Astrocyte of the spinal cord (primary cell): ENCODE results near the gene TOR2A.

Source experiments
- DNase-seq: peaks from one replicate; pipeline ENCODE4 v3.0.0; 2011; ENCODE audit warnings: low read depth, low spot score
- H3K4me3 ChIP-seq: 2 replicates; pipeline ENCODE4 v1.5.1; 2011; ENCODE audit warnings: low read depth, mild to moderate bottlenecking, low read length, moderate library complexity
- CTCF ChIP-seq: IDR thresholded peaks from 2 replicates; pipeline ENCODE4 v1.5.1; 2012; ENCODE audit warnings: low read depth, mild to moderate bottlenecking, low read length, inconsistent platforms
- in situ Hi-C: cut with HindIII; loops from 2 replicates; pipeline ENCODE4 v1.10.0; 2017; ENCODE audit warnings: low sequenced_read_pairs

The TOR2A gene

GRCh38 chr9:127705577-127706379, 29.3 kb downstream of the TOR2A start:
- in situ Hi-C loops: no loop called here
- DNase-seq: no peak
- no peak for TF ChIP-seq CTCF
- H3K4me3 ChIP-seq: no peak overlapping the region

GRCh38 chr9:127703289-127703946, 31.7 kb downstream of the TOR2A start:
- no peak for TF ChIP-seq CTCF
- in situ Hi-C loops: no loop called here
- DNase-seq: no peak
- H3K4me3 ChIP-seq: no peak overlapping the region

- no peak for TF ChIP-seq CTCF
- DNase-seq: no peak
- no peak overlapping the region for H3K4me3 ChIP-seq
- in situ Hi-C loops: no loop called here
These were observed 34.4 kb downstream of the TOR2A start for GRCh38 chr9:127700594-127701255.

DNA sequence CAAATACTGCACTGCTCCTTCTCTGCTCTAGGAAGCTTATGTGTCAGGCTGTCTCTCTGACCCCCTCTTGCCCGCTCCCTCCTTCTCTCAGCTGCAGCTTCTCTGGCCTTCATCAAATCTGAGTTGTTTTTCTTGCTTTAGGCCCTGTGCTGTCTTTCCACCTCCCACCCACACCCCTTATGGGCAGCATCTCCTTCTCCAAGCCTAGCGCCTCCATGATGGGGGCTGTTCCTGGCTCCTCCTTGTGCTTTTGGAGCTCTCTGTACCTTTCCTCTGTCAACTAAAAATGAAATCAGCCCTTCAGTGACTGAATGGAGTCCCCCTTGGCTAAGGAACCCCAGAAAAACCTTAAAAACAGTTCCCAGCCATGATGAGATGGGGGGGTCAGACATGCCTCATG, 35.0 kb downstream of the TOR2A start:
- TF ChIP-seq CTCF: no peak
- DNase-seq: no peak
- in situ Hi-C loops: no loop called here

DNA sequence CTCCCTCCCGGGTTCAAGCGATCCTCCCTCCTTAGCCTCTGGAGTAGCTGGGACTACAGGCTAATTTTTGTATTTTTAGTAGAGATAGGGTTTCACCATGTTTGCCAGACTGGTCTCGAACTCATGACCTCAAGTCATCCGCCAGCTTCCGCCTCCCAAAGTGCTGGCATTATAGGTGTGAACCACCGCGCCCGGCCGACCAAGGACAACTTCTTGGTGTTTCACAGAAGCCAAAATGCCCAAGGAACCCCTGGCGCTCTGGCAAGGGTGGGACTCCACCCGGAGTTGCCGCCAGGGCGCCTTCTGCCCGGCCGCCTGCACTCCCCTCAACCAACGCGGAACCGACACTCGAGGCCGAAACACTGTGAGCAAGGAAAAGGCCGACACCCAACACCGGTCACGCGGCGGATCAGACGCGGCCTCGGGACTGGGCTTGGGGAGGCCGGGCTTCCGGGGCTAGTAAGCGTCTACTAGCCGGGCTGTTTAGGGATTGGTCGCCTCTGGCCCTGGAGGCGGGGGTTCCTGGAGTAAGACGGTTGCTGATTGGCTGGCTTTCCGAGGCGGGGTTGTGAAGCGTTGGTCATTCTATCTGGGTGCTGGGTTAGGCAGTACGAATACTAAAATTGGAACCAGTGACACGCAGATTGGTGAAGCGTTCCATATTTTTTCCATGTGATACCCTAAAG, 36.0 kb downstream of the TOR2A start:
- H3K4me3 ChIP-seq: peak overlapping the region; percentile 29
- TF ChIP-seq CTCF: peak; percentile 4
- in situ Hi-C loops: no loop called here

More for the DNA sequence above, 35.0 kb downstream of the TOR2A start:
- H3K4me3 ChIP-seq: no peak overlapping the region

GRCh38 chr9:127698386-127698785, 36.7 kb downstream of the TOR2A start:
- H3K4me3 ChIP-seq: no peak overlapping the region
- no peak for DNase-seq
- TF ChIP-seq CTCF: no peak
- in situ Hi-C loops: no loop called here

More for the DNA sequence above, 36.0 kb downstream of the TOR2A start:
- DNase-seq: peak; percentile 97
